22Rv1 (cell line): ENCODE data around the gene NBPF4.
"Not testable (repeated sequence)": the region's sequence is repeated elsewhere in the genome, so short reads cannot be mapped to it uniquely, and the experiment has no call there.

Source experiments
- H3K27ac ChIP-seq: fragments of 450-650 bp; 2 replicates; pipeline ENCODE4 v1.5.1; 2017
- CTCF ChIP-seq: fragments of 450-650 bp; IDR thresholded peaks from 2 replicates; pipeline ENCODE4 v1.5.1; 2017; ENCODE audit warnings: mild to moderate bottlenecking
- ZFX ChIP-seq: fragments of 450-650 bp; IDR thresholded peaks from 2 replicates; pipeline ENCODE4 v1.6.1; 2017; ENCODE audit warnings: antibody characterized with exemption, borderline replicate concordance

The NBPF4 gene

DNA sequence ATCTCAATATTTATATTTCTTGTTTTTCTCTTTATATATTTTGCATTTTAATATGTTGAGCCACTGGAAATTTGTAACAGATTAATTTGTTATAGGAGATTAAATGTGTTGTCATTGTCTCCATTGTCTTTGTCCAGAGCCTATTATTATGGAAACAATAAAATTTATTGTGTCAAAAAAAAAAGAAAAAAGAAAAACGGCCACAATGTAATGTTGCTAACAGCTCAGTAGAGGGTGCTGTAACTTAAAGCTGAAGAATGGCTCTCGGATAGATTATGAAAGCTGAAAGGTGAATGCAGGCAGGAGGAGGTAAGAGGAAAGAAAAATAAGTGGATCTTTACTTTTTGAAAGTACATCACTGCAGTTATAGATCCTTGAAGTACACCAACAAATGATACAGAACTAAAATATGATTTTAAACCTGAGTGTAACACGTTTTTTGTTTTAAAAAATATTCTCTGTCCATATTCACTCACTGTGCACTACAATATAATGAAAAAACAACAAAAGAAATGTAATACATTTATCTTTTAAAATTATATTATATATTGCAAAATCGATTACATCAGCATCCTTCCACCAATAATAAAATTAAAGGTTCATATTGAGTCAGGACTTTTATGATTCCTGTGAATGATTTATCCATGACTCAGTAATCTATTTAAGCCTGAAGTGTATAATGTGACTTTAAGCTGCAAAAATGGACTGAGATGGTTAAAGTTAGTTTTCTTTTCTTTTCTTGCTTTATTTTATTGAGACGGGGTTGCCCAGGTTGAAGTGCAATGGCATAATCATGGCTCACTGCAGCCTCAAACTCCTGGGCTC, 29.0 kb downstream of the NBPF4 start:
- peak; percentile 84 for TF ChIP-seq CTCF
- H3K27ac ChIP-seq = not testable (repeated sequence)

DNA sequence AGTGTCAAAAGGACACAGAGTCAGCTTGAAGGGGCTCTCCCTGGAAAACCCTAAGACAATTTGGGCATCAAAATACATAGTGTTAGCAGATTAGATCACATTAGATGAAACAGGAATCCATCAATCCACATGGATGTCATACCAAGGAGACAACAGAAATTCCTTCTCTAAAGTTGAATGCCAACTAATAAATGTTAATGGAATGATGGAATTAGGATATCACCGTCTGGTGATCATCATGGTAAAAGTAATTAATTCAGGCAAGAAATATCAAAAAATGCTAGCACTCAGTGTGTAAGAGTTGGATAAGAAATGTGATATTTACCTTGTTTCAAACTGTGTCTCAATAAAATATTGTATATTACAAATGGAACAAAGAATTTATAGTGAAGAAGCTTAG, 32.9 kb downstream of the NBPF4 start:
- TF ChIP-seq CTCF = no peak
- TF ChIP-seq ZFX = no peak
- H3K27ac ChIP-seq = no peak overlapping the region

GRCh38 chr1:108209456-108210108, 34.3 kb downstream of the NBPF4 start:
- no peak for TF ChIP-seq CTCF
- TF ChIP-seq ZFX = no peak
- H3K27ac ChIP-seq = no peak overlapping the region

- no peak overlapping the region for H3K27ac ChIP-seq
- TF ChIP-seq CTCF (no peak), ZFX (no peak)
These were observed 35.0 kb downstream of the NBPF4 start for GRCh38 chr1:108208724-108209446.

DNA sequence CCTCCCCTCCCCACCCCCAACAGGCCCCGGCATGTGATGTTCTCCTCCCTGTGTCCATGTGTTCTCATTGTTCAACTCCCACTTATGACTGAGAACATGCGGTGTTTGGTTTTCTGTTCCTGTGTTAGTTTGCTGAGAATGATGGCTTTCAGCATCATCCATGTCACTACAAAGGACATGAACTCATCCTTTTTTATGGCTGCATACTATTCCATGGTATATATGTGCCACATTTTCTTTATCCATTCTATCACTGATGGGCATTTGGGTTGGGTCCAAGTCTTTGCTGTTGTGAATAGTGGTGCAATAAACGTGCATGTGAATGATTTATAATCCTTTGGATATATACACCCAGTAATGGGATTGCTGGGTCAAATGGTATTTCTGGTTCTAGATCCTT, 40.3 kb downstream of the NBPF4 start:
- H3K27ac ChIP-seq = not testable (repeated sequence)

- no peak overlapping the region for H3K27ac ChIP-seq
- TF ChIP-seq ZFX = no peak
- no peak for TF ChIP-seq CTCF
These were observed 42.2 kb downstream of the NBPF4 start for GRCh38 chr1:108201687-108202086.

DNA sequence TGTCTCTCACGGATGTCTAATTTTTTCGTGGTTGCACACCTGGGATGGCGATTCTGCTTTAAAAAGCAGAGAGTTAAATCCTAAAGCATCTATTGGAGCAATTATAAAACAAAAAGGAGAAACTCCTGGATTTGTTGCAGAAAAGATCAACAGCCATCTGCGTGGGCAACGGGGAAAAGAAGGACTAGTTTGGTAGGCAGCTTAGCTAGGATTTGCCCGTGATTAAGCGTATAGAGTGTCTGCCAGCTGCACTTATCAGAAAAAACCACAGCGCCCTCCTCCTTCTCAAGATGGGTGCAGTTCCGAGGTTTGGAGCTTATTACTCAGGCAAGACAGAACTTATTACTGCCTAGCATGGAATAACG, 43.2 kb downstream of the NBPF4 start:
- peak; percentile 69 for TF ChIP-seq CTCF
- no peak for TF ChIP-seq ZFX
- peak overlapping the region; percentile 75 for H3K27ac ChIP-seq
